SU-DHL-6 (cell line): Measurements from ENCODE around the gene PTPRS.

Source experiments
- H2AFZ ChIP-seq: fragments of 200-600 bp; sonication (generic); 2 replicates; pipeline ENCODE4 v1.6.1; 2014; ENCODE audit warnings: low read depth, mild to moderate bottlenecking, moderate library complexity, mixed read lengths, antibody characterized with exemption, low read length; ENCODE audit not compliant: severe bottlenecking
- H3F3A ChIP-seq: fragments of 200-600 bp; shearing (Covaris generic); 2 replicates; pipeline ENCODE4 v1.6.0; 2016; ENCODE audit warnings: antibody characterized with exemption, mild to moderate bottlenecking; ENCODE audit not compliant: insufficient read depth
- H3K27ac ChIP-seq: fragments of 200-600 bp; sonication (generic); 2 replicates; pipeline ENCODE4 v1.5.1; 2016; ENCODE audit warnings: low read depth, mild to moderate bottlenecking, low read length, moderate library complexity, mixed read lengths
- H3K27me3 ChIP-seq: fragments of 200-600 bp; sonication (generic), shearing (Covaris generic); 2 replicates; pipeline ENCODE4 v1.6.0; 2014; ENCODE audit warnings: mild to moderate bottlenecking, low read length
- H3K36me3 ChIP-seq: fragments of 200-600 bp; sonication (generic); 2 replicates; pipeline ENCODE4 v1.6.1; 2014; ENCODE audit warnings: mild to moderate bottlenecking, low read length, mixed read lengths
- H3K4me2 ChIP-seq: fragments of 300-600, 200-600 bp; shearing (Covaris generic), sonication (generic); 2 replicates; pipeline ENCODE4 v1.6.0; 2014; ENCODE audit warnings: low read length, low read depth, mild to moderate bottlenecking; ENCODE audit not compliant: poor library complexity, severe bottlenecking
- H3K4me3 ChIP-seq: fragments of 200-600 bp; sonication (generic); 2 replicates; pipeline ENCODE4 v1.5.1; 2014; ENCODE audit warnings: antibody characterized with exemption, low read length, mild to moderate bottlenecking, mixed read lengths; ENCODE audit not compliant: insufficient read depth, poor library complexity, severe bottlenecking
- H3K79me2 ChIP-seq: fragments of 200-600 bp; sonication (generic); 2 replicates; pipeline ENCODE4 v1.6.1; 2014; ENCODE audit warnings: mild to moderate bottlenecking, low read length, moderate library complexity; ENCODE audit not compliant: insufficient read depth
- H3K9ac ChIP-seq: fragments of 200-600 bp; sonication (generic); 2 replicates; pipeline ENCODE4 v1.7.0; 2014; ENCODE audit warnings: mild to moderate bottlenecking, low read length
- H3K9me2 ChIP-seq: fragments of 200-600 bp; sonication (generic); replicated peaks from 2 replicates; pipeline ENCODE4 v1.6.1; 2014; ENCODE audit warnings: low read length; ENCODE audit not compliant: insufficient read depth
- H3K9me3 ChIP-seq: fragments of 200-600 bp; sonication (generic); 2 replicates; pipeline ENCODE4 v1.6.1; 2014; ENCODE audit warnings: low read length, mixed read lengths; ENCODE audit not compliant: insufficient read depth
- H4K20me1 ChIP-seq: fragments of 200-600 bp; sonication (generic); 2 replicates; pipeline ENCODE4 v1.6.1; 2014; ENCODE audit warnings: low read depth, mild to moderate bottlenecking, antibody characterized with exemption, low read length, moderate library complexity, mixed read lengths
- CTCF ChIP-seq: fragments of 200-600 bp; sonication (generic); IDR thresholded peaks from one replicate; pipeline ENCODE4 v1.5.1; 2017; ENCODE audit warnings: antibody characterized with exemption, mild to moderate bottlenecking, low read length, moderate library complexity; ENCODE audit not compliant: insufficient read depth, poor library complexity, severe bottlenecking
- EZH2phosphoT487 ChIP-seq: fragments of 200-600 bp; sonication (generic), shearing (Covaris generic); conservative IDR thresholded peaks from 2 replicates; pipeline ENCODE4 v1.6.1; 2018; ENCODE audit warnings: mild to moderate bottlenecking, antibody characterized with exemption, low read length, moderate library complexity, mixed read lengths

Gene PTPRS

DNA sequence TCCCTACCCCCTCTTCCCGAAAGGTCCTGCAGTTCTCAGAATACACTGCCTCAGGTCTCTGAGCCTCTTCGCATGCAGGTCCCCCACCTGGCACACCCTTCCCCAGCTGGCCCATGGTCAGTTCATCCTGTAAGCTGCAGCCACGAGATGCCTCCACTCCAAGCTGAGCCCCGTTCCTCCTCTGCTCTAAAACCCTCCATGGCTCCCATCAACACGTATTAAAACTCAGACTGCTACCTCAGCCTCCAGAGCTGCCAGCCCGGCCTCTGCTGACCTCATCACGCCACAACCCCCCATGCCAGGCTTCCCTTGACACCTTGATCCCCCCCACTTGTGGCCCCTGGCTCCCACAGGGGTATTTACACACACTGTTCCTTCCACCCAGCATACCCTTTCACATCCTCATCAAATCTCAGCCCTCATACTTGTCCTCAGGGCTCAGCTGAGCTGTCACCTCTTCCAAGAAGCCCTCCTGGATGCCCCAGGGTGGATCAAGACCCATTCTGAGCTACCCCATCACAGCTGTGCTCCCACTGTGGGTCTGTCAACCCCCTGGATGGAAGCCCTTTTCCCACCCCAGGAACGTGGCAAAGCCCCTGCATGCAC lies 48.9 kb downstream of the PTPRS start:
- Histone ChIP-seq H2AFZ (no peak overlapping the region), H3K79me2 (no peaks in the 10 kb centered on the region), H3K27me3 (no peaks in the 10 kb centered on the region), H3K9me2 (no peaks in the 10 kb centered on the region), H3K36me3 (no peaks in the 10 kb centered on the region), H3K27ac (no peak overlapping the region), H3K9ac (no peak overlapping the region), H3K4me2 (no peak overlapping the region), H3K9me3 (no peaks in the 10 kb centered on the region), H3K4me3 (no peak overlapping the region), H3F3A (no peaks in the 10 kb centered on the region), H4K20me1 (no peaks in the 10 kb centered on the region)
- TF ChIP-seq CTCF (no peak), EZH2phosphoT487 (no peak)
